HG02610 (cell line): ENCODE results near the gene HDAC9.

ENCODE experiments used
- ATAC-seq: cut with Tn5 transposase; IDR thresholded peaks from one replicate; pipeline ENCODE4 v1.9.1; 2021; ENCODE audit warnings: mild to moderate bottlenecking, moderate library complexity; ENCODE audit not compliant: unreplicated experiment

HDAC9 gene

DNA sequence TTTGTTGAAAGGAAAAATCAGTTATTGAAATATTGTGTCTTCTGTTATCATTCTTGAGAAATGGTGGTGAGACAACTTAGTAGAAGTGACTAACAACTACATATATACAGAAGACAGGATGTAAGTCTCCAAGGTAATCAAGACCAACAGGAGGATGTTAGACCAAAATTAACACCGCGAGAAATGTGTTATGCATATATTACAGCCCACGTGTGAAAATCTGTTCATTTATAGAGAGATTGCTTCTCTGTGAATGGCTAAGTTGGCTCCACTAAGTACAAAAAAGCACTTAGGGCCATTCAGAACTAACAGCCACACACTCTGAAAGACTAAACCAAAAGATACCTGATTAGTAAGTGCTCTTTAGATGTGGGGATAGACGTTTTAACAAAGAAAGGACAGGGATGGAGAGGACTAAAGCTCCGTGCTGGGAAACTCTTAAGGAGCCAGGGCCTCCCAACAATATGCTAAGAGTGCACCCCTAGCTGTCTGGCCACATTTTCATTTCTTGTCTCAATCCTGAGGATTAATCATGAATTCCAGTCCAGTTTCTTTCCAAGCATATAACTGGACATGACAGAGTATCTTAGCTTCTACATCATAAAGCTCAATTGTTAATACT, 26.5 kb downstream of the HDAC9 start:
- peak; percentile 78 for ATAC-seq

DNA sequence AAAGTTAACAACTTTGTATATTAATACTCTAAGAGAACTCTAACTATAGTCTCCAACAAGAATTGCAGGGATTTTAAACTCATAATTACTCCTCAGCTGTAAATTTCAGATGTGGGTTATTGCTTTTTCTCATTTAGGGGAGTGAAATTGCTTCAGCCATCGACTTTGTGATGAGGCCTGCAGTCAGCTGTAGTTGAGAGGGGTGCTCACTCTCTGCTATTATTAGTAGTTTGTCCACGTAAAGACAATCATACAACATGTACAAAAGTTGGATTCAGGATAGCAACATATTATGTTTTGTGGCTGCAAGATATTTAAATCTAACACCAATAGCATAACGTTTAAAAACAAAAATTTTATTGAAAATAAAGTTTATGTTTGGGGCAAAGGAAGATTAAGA, 28.7 kb downstream of the HDAC9 start:
- no peak for ATAC-seq

GRCh38 chr7:18526368-18526878, 30.9 kb downstream of the HDAC9 start:
- no peak for ATAC-seq

GRCh38 chr7:18529239-18529638, 33.7 kb downstream of the HDAC9 start:
- ATAC-seq = no peak

DNA sequence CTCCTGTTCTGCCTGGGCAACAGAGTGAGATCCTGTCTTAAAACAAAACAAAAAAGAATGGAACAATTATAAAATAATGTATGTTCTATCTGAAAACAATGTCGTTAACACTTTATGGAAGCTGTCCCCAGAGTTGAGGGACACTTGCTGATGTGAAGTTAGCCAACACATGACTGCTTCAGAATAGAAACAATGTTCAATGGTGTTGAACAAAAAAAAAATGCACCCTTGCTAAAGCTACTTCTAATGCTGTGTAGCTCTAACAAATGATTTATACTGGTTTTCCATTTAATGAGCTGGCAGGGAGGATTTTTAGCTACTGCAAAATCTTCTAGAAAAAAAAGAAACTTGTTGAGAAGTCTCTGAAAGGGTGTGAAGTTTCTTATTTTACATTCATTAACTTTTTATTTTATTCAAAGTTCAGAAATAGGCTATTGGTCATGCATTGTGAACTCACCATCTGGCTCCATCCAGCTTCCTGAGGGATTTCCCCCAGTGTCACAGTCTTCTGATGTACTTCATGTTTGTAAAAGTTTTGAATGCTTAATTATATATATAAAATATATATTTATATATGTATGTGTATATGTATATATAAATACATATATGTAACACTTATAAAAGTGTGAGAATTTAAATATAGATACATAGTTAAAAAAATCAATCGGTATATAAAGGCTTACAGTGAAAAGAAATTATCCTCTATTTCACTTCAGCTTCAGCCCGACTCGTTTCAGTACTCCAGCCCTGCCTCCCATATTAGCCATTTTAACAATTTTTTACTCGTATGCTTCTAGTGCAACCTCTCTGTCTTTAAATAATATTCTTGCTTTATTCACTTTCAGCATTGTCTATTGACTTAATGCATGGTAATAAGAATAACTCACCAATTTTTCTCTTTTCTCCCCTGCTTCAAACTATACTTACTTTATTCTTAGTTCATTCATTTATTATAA, 35.0 kb downstream of the HDAC9 start:
- peak; percentile 86 for ATAC-seq

DNA sequence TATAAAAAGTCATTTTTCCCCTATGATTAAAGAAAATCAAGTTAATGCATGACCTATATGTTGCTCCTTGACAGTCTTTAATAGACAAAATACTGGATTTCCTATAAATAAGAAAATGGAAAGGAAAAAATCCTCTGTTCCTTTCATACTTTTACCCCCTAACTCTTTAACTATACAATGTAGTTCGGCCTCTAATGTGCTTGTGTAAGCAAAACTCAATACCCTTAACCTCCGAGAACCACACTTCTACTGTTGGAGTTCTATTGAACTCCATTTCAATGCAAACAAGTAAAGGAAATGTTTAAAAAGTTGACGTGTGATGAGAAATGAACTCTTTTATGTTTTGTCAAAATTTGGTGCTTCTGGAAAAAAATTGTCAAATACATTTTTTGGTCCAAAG, 36.0 kb downstream of the HDAC9 start:
- no peak for ATAC-seq

GRCh38 chr7:18532813-18533212, 37.3 kb downstream of the HDAC9 start:
- ATAC-seq = no peak

DNA sequence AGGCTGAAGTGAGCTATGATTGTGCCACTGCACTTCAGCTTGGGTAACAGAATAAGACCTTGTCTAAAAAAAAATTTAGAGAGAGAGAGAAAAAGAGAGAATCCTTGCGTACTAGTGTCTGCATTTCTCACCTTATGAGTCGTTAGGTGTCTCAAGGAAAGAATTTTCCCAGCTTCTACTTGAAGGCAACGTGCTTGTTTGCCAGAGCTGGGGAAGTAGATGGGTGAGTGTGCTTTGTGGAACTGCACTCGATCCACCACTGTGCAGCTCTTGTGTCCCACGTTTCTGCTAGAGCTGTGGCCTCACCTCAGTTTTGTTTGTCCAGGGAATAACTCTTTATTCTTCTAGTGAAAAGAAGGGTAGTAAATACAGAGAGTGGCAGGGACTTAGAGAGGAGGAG, 38.9 kb downstream of the HDAC9 start:
- ATAC-seq = no peak

DNA sequence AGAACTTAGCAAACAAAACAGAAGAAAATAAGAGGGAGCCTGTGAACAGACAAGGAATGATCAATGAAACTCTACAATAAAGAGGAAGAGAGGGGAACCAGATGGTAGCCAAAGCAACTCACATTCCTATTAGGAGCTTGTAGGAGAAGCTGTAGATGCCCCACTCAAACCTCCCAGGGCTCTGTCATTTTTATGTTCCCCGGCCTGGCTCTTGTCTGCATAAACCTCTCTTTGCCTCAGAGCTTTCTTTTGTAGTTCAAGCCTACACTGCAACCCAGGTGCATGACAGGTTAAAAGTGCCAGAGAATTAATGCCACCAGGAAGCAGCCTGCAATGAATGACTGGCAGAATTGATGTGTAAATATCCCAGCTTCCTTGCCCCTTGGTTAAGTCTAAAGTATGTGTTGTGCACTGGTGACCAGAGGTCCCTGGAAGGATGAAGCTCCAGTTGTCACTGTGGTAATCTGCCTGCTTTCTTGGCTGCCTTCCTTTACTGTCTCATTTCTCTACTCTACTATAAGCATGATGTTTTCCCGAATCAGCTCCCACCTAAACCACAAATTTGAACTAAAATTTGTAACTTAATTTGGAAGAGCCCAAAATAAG, 40.4 kb downstream of the HDAC9 start:
- no peak for ATAC-seq

DNA sequence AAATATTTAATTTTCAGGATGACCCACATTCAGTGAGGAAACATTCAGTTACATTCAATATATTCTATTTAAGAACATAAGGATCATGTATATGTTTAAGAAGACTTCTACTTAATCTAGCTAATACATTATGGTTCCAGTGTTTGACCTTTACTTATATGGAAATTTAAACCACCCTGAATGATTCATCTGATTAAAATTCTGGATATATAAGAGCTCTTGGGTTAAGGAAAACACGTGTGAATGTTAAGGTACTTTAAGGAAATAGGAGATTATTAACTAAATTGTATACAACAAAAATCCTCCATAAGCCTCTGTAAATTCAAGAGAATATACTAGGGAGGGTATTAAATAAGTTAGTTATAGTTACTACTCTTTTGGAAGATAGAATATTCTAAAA, 40.9 kb downstream of the HDAC9 start:
- ATAC-seq = no peak

GRCh38 chr7:18538554-18539250, 43.2 kb downstream of the HDAC9 start:
- peak; percentile 90 for ATAC-seq

DNA sequence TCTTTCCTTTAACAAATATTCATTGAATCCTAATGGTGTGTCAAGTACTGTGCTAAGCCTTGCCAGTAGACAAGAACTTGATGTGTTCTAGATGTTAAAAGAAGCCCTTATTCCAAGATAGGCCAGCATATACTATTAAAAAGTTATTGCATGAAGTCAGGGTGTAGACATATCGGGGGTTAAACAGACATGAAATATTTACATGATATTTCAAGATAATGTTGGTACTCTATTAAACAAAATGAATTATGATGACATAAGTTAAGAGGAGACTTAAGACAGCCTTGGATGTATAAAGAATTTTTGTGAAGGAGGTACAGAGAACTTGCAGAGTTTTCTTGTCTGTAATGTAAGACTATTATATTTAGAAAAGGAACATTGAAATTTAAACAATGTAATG, 44.8 kb downstream of the HDAC9 start:
- ATAC-seq = no peak

GRCh38 chr7:18541181-18541870, 45.8 kb downstream of the HDAC9 start:
- ATAC-seq = no peak

DNA sequence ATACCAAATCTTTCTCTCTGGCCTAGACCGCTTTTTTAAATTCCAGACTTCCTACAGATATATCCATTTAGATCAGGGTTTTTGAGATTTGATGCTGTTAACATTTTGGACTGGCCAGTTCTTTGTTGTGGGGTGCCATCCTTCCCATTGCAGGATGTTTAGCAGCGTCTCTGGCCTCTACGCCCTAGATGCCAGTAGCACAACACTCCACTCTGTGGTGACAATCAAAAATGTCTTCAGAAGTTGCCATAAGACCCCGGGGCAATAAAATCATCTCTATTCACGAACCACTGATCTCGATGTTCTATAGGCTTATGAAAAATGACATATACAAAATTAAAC, 46.3 kb downstream of the HDAC9 start:
- no peak for ATAC-seq

DNA sequence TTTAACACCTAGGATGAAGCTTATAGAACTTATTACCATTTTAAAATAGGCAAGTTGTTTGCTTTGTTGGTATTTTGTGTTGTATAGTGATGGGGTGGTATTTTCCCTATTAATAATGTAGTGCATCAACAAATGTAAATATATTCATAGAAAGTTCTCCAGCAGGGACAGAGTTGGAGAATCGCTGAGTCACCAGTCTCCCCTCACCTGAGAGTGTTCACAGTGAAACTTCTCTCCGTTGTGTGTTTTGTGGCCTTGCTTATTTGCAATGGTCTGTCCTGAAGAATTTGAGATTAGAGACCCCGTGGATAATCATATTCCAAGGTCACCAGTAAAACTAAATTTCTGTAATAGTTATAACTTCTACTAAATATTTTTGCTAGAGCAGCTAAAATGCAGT, 51.0 kb downstream of the HDAC9 start:
- ATAC-seq = no peak

DNA sequence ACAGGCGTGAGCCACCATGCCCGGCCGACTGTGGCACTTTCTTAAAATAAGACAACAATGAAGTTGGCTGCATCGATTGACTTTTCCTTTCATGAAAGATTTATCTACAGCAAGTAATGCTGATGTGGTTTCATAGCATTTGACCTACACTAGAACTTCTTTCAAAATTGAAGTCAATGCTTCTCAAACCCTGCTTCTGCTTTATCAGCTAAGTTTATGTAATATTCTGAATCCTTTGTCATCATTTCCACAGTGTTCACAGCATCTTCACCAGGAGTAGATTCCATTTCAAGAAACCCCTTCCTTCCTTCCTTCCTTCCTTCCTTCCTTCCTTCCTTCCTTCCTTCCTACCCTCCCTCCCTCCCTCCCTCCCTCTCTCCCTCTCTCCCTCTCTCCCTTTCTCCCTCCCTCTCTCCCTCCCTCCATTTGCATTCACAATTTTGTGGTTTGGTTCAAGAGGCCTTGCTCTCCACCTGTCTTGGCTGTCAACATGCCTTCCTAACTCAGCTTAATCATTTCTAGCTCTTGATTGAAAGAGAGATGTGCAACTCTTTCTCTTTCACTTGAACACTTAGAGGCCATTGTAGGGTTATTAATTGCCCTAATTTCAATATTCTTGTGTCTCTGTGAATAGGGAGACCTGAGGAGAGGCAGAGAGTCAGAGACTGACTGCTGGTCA, 52.1 kb downstream of the HDAC9 start:
- peak; percentile 57 for ATAC-seq

DNA sequence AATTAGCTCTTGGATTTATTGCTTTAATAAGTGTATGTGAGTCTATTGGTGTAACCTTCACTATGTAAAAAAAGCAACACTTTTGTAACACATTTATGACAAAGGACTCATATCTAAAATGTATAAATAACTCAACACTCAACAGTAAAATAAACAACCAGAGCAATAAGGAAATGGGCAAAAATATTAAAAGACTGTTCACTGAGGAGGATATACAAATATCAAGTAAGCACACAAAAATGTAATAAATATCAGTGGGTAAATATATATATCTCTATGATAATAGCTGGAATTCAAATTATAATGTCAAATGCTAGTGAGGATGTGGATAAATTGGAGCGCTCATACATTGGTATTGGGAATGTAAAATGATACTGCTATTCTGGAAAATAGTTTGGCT, 53.0 kb downstream of the HDAC9 start:
- ATAC-seq = no peak

DNA sequence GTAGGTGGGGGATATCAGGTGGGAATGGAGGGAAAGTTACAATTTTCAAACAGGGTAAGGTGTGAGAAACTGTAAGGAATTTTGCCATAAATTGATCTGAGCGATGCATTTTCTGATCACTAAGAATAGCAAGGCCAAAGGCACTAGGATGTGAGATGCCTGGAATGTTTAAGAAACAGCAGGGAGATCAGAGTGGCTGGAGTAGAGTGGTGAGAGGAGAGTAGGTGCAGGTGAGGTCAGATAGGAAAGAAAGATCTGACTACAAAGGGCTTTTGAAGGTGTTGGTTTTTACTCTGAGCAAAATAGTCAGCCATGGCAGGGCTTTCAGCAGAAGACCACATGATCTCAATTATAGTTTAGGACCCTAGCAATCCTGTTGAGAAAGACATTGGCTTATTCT, 55.0 kb downstream of the HDAC9 start:
- ATAC-seq = no peak

- ATAC-seq = no peak
Measured at GRCh38 chr7:18552316-18552916, 56.9 kb downstream of the HDAC9 start.
